ENCODE results near the gene OTOL1.
"Not testable (repeated sequence)": the region's sequence is repeated elsewhere in the genome, so short reads cannot be mapped to it uniquely, and the experiment has no call there.

OTOL1 gene

GRCh38 chr3:161496508-161496907 lies at the start of gene OTOL1:
Gene OTOL1, plus strand, starts transcription at chr3:161496808. Its CDS starts 0 bp downstream, at chr3:161496808.
- Mint-ChIP-seq H3K27ac (no peak within 1 kb of the TSS), H3K4me3 (no peak within 1 kb of the TSS), H3K36me3 (no peaks in the 10 kb centered on the region), H3K4me1 (no peaks in the 10 kb centered on the region), H3K9me3 (no peaks in the 10 kb centered on the region)
- DNase-seq (ENCODE audit: low spot score in 2 of 2) (no peak), ATAC-seq (no peak)

GRCh38 chr3:161449785-161450184 lies 46.8 kb upstream of the OTOL1 start:
- DNase-seq (ENCODE audit: low spot score in 2 of 2) = no peak
- Mint-ChIP-seq H3K27ac (no peak overlapping the region), H3K4me1 (no peaks in the 10 kb centered on the region), H3K36me3 (no peaks in the 10 kb centered on the region), H3K9me3 (peaks cover 3% of the 10 kb centered on the region), H3K4me3 (no peak overlapping the region)
- ATAC-seq = no peak

GRCh38 chr3:161452179-161452578 lies 44.4 kb upstream of the OTOL1 start:
- DNase-seq (ENCODE audit: low spot score in 2 of 2) = no peak
- ATAC-seq = no peak
- H3K27ac Mint-ChIP-seq = no peak overlapping the region
- H3K4me3 Mint-ChIP-seq = no peak overlapping the region
- H3K36me3 Mint-ChIP-seq = no peaks in the 10 kb centered on the region
- H3K4me1 Mint-ChIP-seq = no peaks in the 10 kb centered on the region
- peaks cover 3% of the 10 kb centered on the region for H3K9me3 Mint-ChIP-seq

- Mint-ChIP-seq H3K27ac (no peak overlapping the region), H3K4me1 (no peaks in the 10 kb centered on the region)
- no peak for DNase-seq (ENCODE audit: low spot score in 2 of 2)
Observed at GRCh38 chr3:161454615-161455014, 42.0 kb upstream of the OTOL1 start.

GRCh38 chr3:161455962-161456361 lies 40.6 kb upstream of the OTOL1 start:
- H3K36me3 Mint-ChIP-seq = no peaks in the 10 kb centered on the region
- no peak for DNase-seq (ENCODE audit: low spot score in 2 of 2)
- no peak overlapping the region for H3K4me3 Mint-ChIP-seq
- H3K27ac Mint-ChIP-seq = no peak overlapping the region
- H3K9me3 Mint-ChIP-seq = no peaks in the 10 kb centered on the region
- no peak for ATAC-seq
- H3K4me1 Mint-ChIP-seq = no peaks in the 10 kb centered on the region

More at GRCh38 chr3:161454615-161455014, 42.0 kb upstream of the OTOL1 start:
- Mint-ChIP-seq H3K4me3 (no peak overlapping the region), H3K36me3 (no peaks in the 10 kb centered on the region), H3K9me3 (no peaks in the 10 kb centered on the region)
- no peak for ATAC-seq

GRCh38 chr3:161462138-161462537 lies 34.5 kb upstream of the OTOL1 start:
- H3K9me3 Mint-ChIP-seq = peaks cover 7% of the 10 kb centered on the region
- DNase-seq (ENCODE audit: low spot score in 2 of 2) (no peak), ATAC-seq (no peak)
- H3K4me3 Mint-ChIP-seq = no peak overlapping the region
- no peak overlapping the region for H3K27ac Mint-ChIP-seq
- no peaks in the 10 kb centered on the region for H3K4me1 Mint-ChIP-seq
- no peaks in the 10 kb centered on the region for H3K36me3 Mint-ChIP-seq

GRCh38 chr3:161471211-161471610 lies 25.4 kb upstream of the OTOL1 start:
- no peak for DNase-seq (ENCODE audit: low spot score in 2 of 2)
- Mint-ChIP-seq H3K27ac (no peak overlapping the region), H3K4me1 (no peaks in the 10 kb centered on the region), H3K36me3 (no peaks in the 10 kb centered on the region), H3K4me3 (no peak overlapping the region), H3K9me3 (no peaks in the 10 kb centered on the region)
- no peak for ATAC-seq

- DNase-seq (ENCODE audit: low spot score in 2 of 2) = no peak
- no peaks in the 10 kb centered on the region for H3K36me3 Mint-ChIP-seq
- H3K4me1 Mint-ChIP-seq = no peaks in the 10 kb centered on the region
- H3K27ac Mint-ChIP-seq = no peak overlapping the region
- H3K4me3 Mint-ChIP-seq = no peak overlapping the region
- no peaks in the 10 kb centered on the region for H3K9me3 Mint-ChIP-seq
- ATAC-seq = no peak
Observed at GRCh38 chr3:161474139-161474538, 22.5 kb upstream of the OTOL1 start.

GRCh38 chr3:161474741-161475140 lies 21.9 kb upstream of the OTOL1 start:
- Mint-ChIP-seq H3K4me1 (no peaks in the 10 kb centered on the region), H3K4me3 (no peak overlapping the region), H3K9me3 (no peaks in the 10 kb centered on the region), H3K36me3 (no peaks in the 10 kb centered on the region), H3K27ac (no peak overlapping the region)
- DNase-seq (ENCODE audit: low spot score in 2 of 2) (no peak), ATAC-seq (no peak)

- no peaks in the 10 kb centered on the region for H3K36me3 Mint-ChIP-seq
- DNase-seq (ENCODE audit: low spot score in 2 of 2) = no peak
- no peak overlapping the region for H3K4me3 Mint-ChIP-seq
- no peak overlapping the region for H3K27ac Mint-ChIP-seq
- no peaks in the 10 kb centered on the region for H3K9me3 Mint-ChIP-seq
- no peaks in the 10 kb centered on the region for H3K4me1 Mint-ChIP-seq
- ATAC-seq = no peak
Observed at GRCh38 chr3:161475206-161475605, 21.4 kb upstream of the OTOL1 start.

- Mint-ChIP-seq H3K4me1 (no peaks in the 10 kb centered on the region), H3K9me3 (no peaks in the 10 kb centered on the region), H3K36me3 (no peaks in the 10 kb centered on the region), H3K27ac (no peak overlapping the region), H3K4me3 (no peak overlapping the region)
- ATAC-seq = no peak
- no peak for DNase-seq (ENCODE audit: low spot score in 2 of 2)
Observed at GRCh38 chr3:161475905-161476304, 20.7 kb upstream of the OTOL1 start.

- Mint-ChIP-seq H3K9me3 (no peaks in the 10 kb centered on the region), H3K4me1 (no peaks in the 10 kb centered on the region), H3K36me3 (no peaks in the 10 kb centered on the region), H3K4me3 (no peak overlapping the region), H3K27ac (no peak overlapping the region)
- DNase-seq (ENCODE audit: low spot score in 2 of 2) = no peak
- no peak for ATAC-seq
Observed at GRCh38 chr3:161484226-161484625, 12.4 kb upstream of the OTOL1 start.

- H3K36me3 Mint-ChIP-seq; H3K27ac Mint-ChIP-seq; H3K9me3 Mint-ChIP-seq; H3K4me1 Mint-ChIP-seq; H3K4me3 Mint-ChIP-seq; ATAC-seq; DNase-seq (ENCODE audit: low spot score in 2 of 2): not testable (repeated sequence)
Observed at GRCh38 chr3:161488284-161488683, 8.3 kb upstream of the OTOL1 start.

GRCh38 chr3:161489395-161489794 lies 7.2 kb upstream of the OTOL1 start:
- no peaks in the 10 kb centered on the region for H3K36me3 Mint-ChIP-seq
- H3K4me1 Mint-ChIP-seq = no peaks in the 10 kb centered on the region
- H3K4me3 Mint-ChIP-seq = no peak overlapping the region
- H3K9me3 Mint-ChIP-seq = no peaks in the 10 kb centered on the region
- no peak overlapping the region for H3K27ac Mint-ChIP-seq
- DNase-seq (ENCODE audit: low spot score in 2 of 2) = no peak
- no peak for ATAC-seq

GRCh38 chr3:161490845-161491244 lies 5.8 kb upstream of the OTOL1 start:
- not testable (repeated sequence) for H3K27ac Mint-ChIP-seq; DNase-seq (ENCODE audit: low spot score in 2 of 2); H3K4me3 Mint-ChIP-seq; ATAC-seq; H3K4me1 Mint-ChIP-seq; H3K9me3 Mint-ChIP-seq; H3K36me3 Mint-ChIP-seq

- Mint-ChIP-seq H3K36me3 (no peaks in the 10 kb centered on the region), H3K27ac (no peak overlapping the region), H3K9me3 (no peaks in the 10 kb centered on the region), H3K4me3 (no peak overlapping the region), H3K4me1 (no peaks in the 10 kb centered on the region)
- DNase-seq (ENCODE audit: low spot score in 2 of 2) (no peak), ATAC-seq (no peak)
Observed at GRCh38 chr3:161498259-161498921, 1.8 kb downstream of the OTOL1 start.

All from stimulated activated effector memory CD8-positive, alpha-beta T cell treated with anti-CD3 and anti-CD28 coated beads, Interleukin-12 subunit alpha, Interleukin-12 subunit beta, amount 100 ng/mL, for 72 hours (primary cell).